CD4-positive, alpha-beta T cell treated with Interleukin-17A for 1 hour (primary cell): ENCODE measurements around the gene GSTP1.
"Not testable (repeated sequence)": the region's sequence is repeated elsewhere in the genome, so short reads cannot be mapped to it uniquely, and the experiment has no call there.

Experiments
- DNase-seq: peaks from one replicate; pipeline ENCODE4 v3.0.0-alpha.2; 2020

The GSTP1 gene

DNA sequence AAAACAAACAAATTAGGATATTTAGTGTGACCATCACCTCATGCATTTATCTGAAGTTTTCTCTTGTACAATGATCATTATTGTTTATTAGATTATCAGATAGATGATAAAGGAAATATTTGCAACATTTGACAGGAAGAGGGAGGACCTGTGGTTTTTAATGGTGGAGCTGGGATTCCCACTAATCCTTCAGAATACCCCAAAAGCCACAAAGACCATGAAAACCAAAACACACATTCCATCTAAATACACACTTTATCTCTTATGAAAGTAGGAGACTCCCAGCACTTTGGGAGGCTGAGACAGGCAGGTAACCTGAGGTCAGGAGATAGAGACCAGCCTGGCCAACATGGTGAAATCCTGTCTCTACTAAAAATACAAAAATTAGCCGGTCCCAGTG lies 15.5 kb downstream of the GSTP1 start:
- no peak for DNase-seq

DNA sequence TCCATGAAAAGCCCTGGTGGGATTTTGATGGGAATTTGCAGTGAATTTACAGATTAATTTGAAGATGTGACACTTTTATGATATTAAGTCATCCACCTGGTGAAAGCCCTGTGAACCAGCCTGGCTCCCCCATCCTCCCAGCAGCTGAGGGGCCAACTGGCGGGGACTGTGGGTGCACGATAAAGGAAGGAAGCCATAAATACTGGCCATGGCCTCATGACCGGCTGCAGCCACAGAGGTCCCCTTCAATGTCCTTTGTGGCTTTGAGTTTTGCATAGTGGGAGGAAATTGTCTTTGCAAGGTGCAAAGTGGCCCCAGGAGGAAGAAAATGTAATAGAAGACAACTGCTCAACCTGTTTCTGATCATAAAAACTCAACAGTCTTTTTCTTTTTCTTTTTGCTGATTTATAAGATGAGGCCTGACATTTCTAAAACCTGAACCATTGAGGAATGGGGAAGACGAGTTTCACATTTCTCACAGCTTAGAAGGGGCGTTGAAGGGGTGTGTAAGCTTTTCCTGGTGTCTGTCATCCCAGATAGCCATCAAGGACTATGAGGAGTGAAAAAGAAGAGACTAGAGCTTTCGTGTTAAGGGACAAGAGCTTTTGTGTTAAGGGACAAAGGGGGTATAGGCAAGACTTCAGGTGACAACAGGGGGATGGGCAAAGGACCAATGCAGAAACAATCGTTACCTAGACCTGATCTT lies 16.9 kb downstream of the GSTP1 start:
- no peak for DNase-seq

DNA sequence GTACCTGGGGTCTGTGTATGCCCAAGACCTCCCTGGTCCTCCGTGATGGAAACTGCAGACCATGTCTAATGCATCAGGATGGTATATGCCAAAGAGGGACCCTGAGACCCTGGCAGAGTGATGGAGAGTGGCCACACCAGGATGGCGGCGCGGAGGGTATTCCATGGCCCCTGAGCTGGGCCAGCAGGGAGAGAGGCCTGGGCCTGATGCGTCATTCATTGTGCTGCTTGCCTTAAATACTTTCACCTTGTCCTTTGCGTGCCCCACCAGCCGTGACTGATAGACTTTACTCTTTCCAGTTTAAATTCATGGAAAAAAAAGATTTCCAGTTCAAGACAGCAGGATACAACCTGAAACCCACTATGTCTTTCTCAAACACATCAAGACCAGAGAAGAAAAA lies 17.5 kb downstream of the GSTP1 start:
- no peak for DNase-seq

DNA sequence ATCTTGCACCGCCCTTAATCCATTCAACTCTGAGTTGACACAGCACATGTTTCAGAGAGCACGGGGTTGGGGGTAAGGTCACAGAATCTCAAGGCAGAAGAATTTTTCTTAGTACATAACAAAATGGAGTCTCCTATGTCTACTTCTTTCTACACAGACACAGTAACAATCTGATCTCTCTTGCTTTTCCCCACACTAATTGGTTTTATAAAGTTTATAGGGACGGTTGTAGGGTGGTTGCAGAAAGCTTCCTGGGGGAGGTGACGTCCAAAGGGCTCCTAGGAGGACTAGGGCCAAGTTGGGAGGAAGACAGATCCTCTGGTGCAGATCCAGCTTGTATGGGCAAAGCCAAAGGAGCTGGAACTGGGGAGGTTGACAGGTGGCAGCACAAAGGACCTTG lies 20.5 kb downstream of the GSTP1 start:
- not testable (repeated sequence) for DNase-seq

DNA sequence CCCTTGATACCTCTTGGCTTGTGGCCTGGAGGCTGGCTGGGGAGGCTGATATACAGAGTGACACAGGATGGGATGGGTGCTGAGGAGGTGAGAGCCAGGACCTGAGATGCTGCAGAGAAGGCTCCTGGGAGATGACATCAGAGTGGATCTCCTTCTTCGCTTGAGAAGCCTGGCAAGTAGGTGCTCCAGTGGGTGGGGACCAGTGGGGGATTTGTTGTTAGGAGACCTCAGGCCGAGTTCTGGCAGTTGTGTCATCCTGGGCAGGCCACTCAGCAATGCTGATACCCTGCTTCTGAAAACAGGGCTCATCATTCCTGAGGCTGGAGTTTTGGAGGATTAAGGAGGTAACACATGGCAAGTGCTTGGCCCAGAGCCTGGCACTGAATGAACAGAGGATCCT lies 21.2 kb downstream of the GSTP1 start:
- DNase-seq = no peak

DNA sequence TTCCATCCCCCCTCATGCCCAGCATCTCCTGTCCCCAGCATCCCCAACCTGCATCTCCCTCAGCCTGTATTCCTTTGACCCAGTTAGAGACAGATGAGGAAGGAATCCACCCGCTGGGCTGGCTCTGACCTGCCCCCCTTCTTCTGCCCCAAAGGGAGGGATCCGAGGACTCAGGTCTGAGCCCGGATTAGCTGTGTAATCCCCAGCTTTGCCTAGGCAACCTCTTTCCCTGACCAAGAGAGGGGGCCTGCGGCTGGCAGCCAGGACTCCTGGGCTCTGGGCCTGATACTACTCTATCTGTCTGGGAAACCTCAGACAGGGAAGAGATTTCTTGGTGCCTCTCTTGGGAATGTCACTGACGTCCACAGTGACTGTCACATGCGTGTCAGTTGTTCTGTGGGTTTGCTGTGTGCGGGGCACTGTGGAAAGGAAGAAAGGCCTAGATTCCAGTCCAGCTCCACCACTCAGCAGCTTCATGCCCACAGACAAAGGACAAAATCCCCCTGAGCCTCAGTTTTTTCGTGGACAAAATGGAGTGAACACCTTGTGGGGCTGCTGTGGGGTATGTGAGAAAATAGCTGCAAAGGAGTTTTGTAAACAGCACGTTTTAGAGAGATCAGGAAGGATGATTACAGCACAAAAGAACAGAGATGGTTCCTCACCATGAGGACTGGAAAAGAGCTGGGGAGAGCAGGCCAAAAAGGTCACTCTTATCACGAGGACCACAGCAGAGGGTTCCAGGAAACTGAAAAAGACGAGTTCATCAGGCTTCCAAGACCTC lies 21.8 kb downstream of the GSTP1 start:
- DNase-seq = no peak

DNA sequence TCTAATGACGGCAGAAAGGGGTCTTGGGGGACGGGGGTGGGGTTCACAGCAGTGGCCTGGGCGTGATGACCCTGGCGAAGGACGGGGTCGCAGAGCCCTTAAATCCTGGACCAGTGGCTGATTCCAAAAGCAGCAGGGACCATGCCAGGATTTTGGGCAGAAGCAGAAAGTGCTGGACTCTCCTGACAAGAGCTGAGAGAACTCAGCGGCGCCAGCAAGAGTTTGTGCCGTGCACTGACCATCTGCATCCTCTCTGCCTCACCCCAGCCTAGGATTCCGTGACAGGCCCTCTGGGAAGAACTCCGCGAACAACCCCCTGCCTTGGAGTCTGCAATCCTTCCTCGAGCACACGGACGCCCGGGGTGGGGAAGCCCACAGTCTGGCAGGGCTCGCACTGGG lies 22.5 kb downstream of the GSTP1 start:
- DNase-seq = no peak

DNA sequence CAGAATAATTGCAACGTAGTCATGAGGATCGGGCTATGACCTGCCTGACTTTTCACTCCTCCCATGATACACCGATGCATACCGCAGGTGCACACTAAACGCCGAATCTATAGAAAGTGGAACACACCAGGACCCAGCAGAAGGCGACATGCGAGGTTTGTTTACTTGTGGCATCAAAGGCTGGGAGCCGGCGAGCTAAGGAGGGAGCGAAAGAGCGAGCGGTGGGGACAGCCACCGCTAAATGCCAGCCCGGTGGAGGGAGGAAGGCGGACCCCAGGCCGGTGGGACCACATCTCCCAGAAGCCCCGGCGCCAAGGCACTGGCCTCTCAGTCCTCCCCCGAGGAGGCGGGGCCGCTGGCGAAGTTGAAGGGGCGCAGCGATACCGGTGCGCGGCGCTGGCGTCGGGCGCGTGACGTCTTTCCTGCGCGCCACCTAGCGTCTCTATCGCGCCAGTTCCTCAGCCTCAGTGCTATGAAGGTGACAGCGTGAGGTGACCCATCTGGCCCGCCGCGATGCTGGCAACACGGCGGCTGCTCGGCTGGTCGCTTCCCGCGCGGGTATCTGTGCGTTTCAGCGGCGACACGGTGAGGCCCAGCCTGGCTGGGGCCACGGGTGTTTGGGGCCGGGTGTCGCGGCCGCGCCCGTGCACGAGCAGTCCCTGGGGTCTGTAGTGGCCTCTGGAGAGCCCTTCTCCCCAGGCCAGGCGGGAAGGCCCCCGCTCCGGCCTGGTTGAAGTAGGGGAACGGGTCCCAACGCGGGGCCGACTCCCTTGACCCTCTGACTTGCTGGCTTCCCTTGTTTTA lies 23.1 kb downstream of the GSTP1 start, which contains the start of gene NDUFV1:
TSS of gene NDUFV1 (plus strand) at position 445 of the 804 bp plus-strand sequence. CDS start at position 514, 69 bp downstream.
- peak; percentile 95 for DNase-seq

DNA sequence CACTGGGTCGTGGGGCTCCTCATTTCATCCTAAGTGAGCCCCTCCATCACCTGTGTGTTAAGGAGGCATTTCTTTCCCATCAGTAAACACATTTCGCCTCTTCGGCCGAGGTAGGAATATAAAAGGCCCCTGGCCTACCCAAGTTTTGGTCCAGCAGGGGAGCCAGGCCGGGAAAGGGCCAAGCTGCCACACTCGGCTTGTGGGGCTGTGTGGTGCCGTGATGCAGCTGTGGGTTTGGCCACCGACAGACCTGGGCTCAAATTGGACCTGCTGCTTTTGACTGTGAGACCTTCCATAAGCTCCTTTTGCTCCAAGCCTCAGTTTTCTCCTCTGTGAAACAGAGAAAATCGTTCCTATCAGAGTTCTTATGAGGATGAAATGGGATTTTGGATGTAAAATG lies 23.9 kb downstream of the GSTP1 start:
- no peak for DNase-seq

DNA sequence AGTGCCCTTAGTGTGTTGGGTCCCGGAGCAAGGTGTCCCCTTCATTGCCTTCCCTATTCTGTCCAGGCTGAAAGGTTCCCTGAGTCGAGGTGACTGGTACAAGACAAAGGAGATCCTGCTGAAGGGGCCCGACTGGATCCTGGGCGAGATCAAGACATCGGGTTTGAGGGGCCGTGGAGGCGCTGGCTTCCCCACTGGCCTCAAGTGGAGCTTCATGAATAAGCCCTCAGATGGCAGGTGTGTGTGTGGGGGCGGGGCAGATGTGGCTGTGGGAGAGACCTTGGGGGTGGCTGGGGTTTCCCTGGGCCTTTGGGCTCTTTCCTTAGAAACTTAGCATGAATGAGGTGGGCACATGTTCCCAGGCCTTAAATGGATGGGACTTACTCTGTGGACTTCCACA lies 24.9 kb downstream of the GSTP1 start:
- DNase-seq = no peak

DNA sequence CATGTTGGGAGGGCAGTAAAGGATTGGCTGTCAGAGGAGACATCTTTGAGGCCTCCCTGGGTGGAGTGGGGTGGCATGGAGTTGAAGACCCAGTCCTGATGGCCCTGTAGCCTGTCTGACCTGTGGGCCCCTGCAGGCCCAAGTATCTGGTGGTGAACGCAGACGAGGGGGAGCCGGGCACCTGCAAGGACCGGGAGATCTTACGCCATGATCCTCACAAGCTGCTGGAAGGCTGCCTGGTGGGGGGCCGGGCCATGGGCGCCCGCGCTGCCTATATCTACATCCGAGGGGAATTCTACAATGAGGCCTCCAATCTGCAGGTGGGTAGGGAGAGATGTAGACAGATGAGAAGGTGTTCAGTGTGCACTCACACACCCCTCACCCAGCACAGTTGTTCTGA lies 25.7 kb downstream of the GSTP1 start:
- DNase-seq = no peak

DNA sequence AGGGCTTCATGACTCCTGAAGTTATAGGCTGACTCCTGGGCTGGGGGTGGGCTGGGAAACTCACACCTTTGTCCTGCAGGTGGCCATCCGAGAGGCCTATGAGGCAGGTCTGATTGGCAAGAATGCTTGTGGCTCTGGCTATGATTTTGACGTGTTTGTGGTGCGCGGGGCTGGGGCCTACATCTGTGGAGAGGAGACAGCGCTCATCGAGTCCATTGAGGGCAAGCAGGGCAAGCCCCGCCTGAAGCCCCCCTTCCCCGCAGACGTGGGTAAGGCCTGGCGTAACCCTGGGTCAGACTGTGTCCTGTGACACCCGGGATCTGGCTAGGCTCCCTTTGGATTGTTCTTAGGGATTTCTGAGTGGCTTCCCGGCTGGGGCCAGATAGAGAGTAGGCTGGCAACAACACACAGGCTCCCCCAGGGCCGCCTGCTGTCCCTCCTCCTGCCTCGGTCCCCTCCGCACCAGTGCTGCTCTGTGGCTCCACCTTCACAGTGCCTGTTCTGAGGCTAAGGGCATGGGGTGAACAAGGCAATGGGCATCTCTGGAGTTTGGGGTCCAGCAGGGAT lies 26.8 kb downstream of the GSTP1 start:
- DNase-seq = no peak

DNA sequence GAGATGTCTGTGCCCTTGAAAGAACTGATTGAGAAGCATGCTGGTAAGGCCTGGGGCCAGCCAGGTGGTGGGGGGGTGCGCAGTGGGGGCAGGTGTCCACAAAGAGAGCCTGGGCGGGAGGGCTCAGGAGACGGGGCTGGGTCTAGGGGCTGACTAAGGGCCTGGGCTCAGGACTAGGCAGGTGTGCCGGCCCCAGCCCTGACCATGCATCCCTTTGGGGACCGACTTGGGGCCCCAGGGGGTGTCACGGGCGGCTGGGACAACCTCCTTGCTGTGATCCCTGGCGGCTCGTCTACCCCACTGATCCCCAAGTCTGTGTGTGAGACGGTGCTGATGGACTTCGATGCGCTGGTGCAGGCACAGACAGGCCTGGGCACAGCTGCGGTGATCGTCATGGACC lies 27.6 kb downstream of the GSTP1 start:
- DNase-seq = no peak

DNA sequence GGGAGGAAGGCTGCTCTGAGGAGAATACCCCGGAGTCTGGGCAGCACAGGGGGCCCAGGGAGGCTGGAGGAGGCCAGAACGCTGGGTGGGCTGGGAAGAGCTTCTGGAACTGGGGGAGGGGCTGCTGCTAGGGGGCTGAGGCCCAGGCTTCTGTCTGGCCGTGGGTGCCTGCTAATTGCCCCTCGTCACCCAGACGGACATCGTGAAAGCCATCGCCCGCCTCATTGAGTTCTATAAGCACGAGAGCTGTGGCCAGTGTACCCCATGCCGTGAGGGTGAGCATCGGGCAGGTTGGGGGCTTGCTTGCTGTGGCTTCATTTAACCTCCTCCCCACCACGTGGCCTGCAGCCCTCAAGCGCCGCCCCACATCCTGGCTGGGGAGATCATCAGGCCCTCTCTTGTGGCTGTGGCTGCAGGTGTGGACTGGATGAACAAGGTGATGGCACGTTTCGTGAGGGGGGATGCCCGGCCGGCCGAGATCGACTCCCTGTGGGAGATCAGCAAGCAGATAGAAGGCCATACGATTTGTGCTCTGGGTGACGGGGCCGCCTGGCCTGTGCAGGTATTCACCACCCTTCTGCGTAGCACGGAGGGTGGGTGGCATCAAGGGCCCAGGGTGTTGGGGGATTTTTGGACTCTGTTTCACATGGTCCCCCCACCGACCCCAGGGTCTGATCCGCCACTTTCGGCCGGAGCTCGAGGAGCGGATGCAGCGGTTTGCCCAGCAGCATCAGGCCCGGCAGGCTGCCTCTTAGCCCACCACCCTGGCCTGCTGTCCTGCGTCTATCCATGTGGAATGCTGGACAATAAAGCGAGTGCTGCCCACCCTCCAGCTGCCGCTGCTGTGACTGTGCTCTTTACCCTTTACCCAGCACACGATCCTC lies 28.3 kb downstream of the GSTP1 start:
- no peak for DNase-seq

DNA sequence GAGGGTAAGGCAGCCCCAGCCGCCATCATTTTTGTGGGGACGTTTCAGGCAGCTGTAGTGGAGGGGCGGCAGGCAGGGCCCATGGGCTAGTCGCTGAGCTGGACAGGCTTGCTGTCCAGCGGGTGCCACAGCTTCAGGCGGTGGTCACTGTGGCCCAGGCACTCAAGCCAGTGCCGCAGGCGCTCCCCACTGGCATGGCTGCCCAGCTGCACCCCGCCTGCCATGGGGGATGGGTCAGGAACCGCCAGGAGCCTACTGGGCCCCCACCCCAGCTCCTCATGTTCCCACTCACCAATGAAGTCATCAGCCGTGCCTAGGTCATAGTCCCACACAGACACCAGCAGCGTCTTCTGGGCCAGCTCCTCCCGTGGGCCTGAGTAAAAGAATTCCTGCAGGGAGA lies 29.1 kb downstream of the GSTP1 start:
- DNase-seq = no peak

DNA sequence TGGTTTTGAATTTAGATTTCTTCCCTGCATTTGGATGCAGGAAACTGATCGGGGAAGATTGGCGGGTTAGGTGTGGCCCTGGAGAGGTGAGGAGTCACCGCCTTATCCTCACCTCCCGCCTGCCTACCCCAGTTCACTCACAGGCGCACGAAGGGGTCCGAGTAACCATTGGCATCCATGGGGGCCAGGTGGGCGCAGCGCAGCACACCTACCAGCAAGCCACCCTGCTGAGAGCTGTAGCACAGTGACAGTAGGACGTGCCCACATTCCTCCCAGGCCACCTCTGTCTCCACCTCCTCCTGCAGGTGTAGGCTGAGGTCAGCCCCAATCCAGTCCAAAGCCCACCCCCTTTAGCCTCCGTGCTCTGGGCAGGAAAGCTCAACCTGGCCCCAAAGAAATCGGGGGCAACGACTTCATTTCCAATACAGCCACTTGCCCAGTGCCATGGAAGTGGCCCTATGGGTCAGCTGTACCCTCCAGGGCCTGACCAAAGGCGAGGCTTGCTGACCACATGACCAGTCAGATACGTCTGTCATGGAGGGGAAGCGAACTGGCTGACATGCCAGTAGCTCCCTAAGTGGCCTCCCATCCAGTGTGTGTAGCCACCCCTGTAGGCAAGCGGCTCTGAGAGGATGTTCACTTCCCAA lies 29.8 kb downstream of the GSTP1 start:
- no peak for DNase-seq

DNA sequence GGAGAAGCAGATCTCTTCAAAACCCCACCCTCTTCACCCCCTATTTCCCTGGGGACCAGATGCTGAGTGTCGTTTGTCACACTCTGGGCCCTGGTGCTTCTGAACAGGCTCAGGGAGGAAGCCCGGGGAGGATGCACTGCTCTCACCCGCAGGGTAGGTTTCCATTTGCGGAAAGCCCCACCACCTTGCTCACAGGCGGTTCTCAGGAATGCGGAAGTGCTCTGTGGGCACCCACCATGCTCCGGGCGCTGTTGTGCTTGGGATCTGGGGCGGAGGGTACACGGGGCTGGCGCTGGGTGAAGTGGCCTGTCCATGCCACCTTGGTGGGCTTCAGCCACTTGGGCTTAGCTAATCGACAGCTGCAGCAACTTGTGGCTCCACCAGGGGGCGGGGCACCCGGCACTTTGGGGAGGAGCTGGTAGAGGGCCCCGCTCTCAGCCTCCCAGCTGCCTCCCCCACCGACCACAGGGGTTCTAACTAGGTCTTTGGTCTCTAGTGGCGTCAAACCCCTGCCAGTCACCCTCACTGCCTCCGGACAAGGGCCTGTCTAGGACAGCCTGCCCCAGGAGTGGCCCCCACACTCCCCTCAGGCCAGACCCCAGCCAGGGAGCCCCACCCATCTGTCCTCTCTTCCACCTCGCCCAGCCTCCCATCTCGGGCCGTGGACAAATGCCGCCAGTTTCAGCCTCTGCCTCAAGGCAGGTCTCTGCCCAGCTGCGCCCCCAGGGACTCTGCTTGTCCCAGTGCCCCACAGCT lies 30.5 kb downstream of the GSTP1 start:
- DNase-seq = peak; percentile 90

DNA sequence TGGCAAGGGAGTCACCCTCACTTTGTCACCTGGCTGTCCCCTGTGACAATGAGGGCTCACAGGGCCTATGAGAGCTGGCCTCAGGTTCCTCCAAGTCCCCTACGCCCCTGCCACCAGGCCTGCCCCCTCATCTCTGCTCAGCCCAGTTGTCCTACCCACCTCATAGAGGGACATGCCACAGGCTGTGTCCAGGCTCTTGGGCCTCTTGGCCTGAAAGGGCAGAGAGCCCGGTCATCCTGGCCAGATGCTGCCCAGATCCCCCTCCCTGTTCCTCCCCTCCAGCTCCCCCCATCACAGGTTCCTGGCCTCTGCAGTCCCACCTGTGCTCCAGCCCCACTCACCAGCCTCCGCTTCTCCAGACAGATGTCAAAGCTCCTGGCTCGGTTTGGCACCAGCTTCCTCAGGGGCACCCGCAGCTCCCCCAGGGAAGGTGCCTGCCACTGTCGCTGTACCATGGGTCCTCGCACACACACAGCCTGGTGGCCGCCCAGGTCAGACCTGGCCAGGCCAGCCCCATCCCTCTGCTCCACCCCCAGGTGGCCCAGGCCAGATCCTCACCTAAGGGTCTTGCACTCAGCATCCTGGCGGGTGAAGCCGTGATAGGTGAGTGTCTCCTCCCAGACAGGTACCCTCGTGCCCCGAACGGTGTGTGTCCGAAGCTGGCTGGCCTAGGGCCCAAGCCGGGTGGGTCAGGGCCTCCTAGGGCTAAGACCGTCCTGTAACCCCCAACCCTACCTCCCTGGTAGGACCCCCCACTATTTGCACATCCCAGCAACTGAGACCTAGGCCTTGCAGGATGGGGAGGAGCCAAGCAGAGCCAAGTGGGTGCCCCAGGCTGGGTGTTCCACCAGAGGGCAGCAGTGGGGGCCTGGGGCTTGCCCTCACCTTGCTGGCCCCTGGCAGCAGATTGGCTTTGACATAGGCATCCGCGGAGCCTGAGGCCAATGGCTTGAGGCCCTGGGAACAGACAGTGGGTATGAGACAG lies 31.4 kb downstream of the GSTP1 start:
- peak; percentile 60 for DNase-seq

DNA sequence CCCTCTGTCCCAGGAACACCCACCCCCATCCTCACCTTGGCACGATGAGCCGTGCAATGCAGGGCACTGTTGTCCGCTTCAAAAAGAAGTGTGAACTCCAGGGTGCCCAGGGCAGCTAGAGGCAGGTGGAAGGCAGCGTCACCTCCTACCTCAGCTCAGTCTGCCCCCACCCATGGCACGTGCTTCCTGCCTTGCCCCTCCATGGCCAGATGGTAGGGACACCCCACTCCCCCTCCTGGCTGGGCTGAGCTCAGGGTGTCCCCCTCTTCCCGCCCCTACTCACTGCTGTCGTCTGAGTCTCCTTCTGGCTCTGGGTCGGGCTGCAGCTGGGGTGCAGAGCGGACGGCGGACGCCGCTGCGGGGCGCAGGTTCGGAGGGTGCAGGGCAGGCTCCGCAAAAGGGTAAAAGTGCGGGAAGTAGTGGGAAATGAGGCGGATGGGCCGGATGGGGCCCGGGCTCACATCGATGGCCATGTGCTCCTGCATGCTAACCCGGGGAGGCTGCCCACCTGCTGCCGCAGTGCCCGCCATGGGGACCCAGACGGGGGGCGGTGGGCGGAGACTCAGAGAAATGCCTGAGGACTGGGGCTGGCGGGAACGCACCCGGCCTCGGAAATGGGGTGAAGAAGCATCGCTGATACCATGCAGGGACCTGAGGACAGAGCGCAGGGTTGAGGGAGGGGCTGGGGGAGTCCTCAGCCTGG lies 32.3 kb downstream of the GSTP1 start:
- peak; percentile 36 for DNase-seq
